Measurements from ENCODE around the gene SELPLG. TPM values are rescaled to one million over a fixed set of nuclear protein-coding genes. Genes with fewer than 3 reads are reported as not detected.

SELPLG gene
- total and polyA plus RNA-seq, 2 of the 4 experiments (the other 2 are of a cell fraction), result 3.2 to 10.8 TPM

GRCh38 chr12:108621161-108621560 lies 12.5 kb downstream of the SELPLG start:
- 69% methylated on average over 3 of the region's 3 CpGs; no CpG with 5 or more reads in 1 of the 2 experiments for WGBS, 2 experiments (ENCODE audit: extremely low coverage in 2 of 2, insufficient read length in 1 of 2)
- BruUV-seq (replicated peaks), result no TSS peak

More at GRCh38 chr12:108621161-108621560, 12.5 kb downstream of the SELPLG start:
- 0 out of 2 replicates have a peak overlapping the region, but pooled peaks have one; percentile 7 for H2AK5ac ChIP-seq (ENCODE audit: low read depth, low read length)
- H3K79me1 ChIP-seq (ENCODE audit: low read depth in 1 of 2, low read length in 2 of 2), result no peaks in the 10 kb centered on the region
- DNase-seq, result no peak
- H3K4me3 ChIP-seq (ENCODE audit: insufficient read depth, low read depth, low read length), result no peak overlapping the region
- POLR2A ChIA-PET (ENCODE audit: unreplicated experiment), result no interaction called here
- H2BK5ac ChIP-seq (ENCODE audit: low read depth, low read length, poor library complexity, severe bottlenecking), result no peak overlapping the region
- no peak overlapping the region for H3K27ac ChIP-seq (ENCODE audit: insufficient read depth, low read length)
- H2BK120ac ChIP-seq (ENCODE audit: low read depth, low read length), result no peak overlapping the region
- no peak overlapping the region for H2AK9ac ChIP-seq (replicated peaks; ENCODE audit: low read depth, low read length, poor library complexity)
- intact Hi-C loops (cut with micrococcal nuclease), result no loop called here
- peaks cover 3% of the 10 kb centered on the region; the same call in 1 of the 2 replicates for H3K4me1 ChIP-seq (ENCODE audit: control insufficient read depth, insufficient read depth, low read length)
- no peaks in the 10 kb centered on the region for H3K36me3 ChIP-seq (ENCODE audit: control insufficient read depth, insufficient read depth, low read length)
- H4K8ac ChIP-seq (ENCODE audit: low read depth in 2 of 2, low read length in 2 of 2), result no peak overlapping the region
- no peak overlapping the region for H3K14ac ChIP-seq (replicated peaks; ENCODE audit: low read depth, low read length)
- no peak overlapping the region for H3K56ac ChIP-seq (ENCODE audit: extremely low read depth, insufficient read depth, low read length)
- H3K4ac ChIP-seq (ENCODE audit: low read depth, low read length), result no peak overlapping the region
- no peak overlapping the region for H3K4me2 ChIP-seq (ENCODE audit: low read depth, low read length)
- CTCF ChIA-PET, result interaction anchor here (1.6 kb wide), 1 partner anchor 183 kb away, joined by 3 read pairs; no protein-coding TSS in a partner anchor
- H3K18ac ChIP-seq (ENCODE audit: low read depth, low read length), result no peak overlapping the region
- no peak overlapping the region for H2BK15ac ChIP-seq (ENCODE audit: low read depth, low read length)
- no peak for TF ChIP-seq FOS (IDR thresholded peaks at IDR 0.05; ENCODE audit: low read depth, low read length)
- no peak for TF ChIP-seq SMC3 (IDR thresholded peaks at IDR 0.05; ENCODE audit: low read depth, low read length)
- no peak for TF ChIP-seq CTCF (conservative IDR thresholded peaks at IDR 0.05; ENCODE audit: low read depth, low read length)
- TF ChIP-seq ELK1 (IDR thresholded peaks at IDR 0.05; ENCODE audit: borderline replicate concordance, low read depth, low read length), result no peak
- TF ChIP-seq MXI1 (IDR thresholded peaks at IDR 0.05; ENCODE audit: borderline replicate concordance, low read depth, low read length), result no peak
- TF ChIP-seq BHLHE40 (IDR thresholded peaks at IDR 0.05; ENCODE audit: low read depth, low read length), result no peak
- TF ChIP-seq RAD21 (IDR thresholded peaks at IDR 0.05; ENCODE audit: low read length), result no peak
- TF ChIP-seq USF2 (IDR thresholded peaks at IDR 0.05; ENCODE audit: low read depth, low read length), result no peak
- TF ChIP-seq MAFK (IDR thresholded peaks at IDR 0.05; ENCODE audit: low read depth, low read length), result no peak
- TF ChIP-seq NFE2L2 (IDR thresholded peaks at IDR 0.05; ENCODE audit: low read depth, low read length), result no peak
- no peak for TF ChIP-seq POLR2A (IDR thresholded peaks at IDR 0.05; ENCODE audit: low read depth, low read length)
- TF ChIP-seq RFX5 (IDR thresholded peaks at IDR 0.05; ENCODE audit: low read depth, low read length), result no peak
- in situ Hi-C loops (cut with MboI; ENCODE audit: low sequenced_read_pairs), result no loop called here
- H4K20me1 ChIP-seq (ENCODE audit: insufficient read depth, low read length), result no peaks in the 10 kb centered on the region
- ATAC-seq (ENCODE audit: low read depth), result no peak
- no peaks in the 10 kb centered on the region for H3K27me3 ChIP-seq (ENCODE audit: control insufficient read depth, insufficient read depth, low read length)
- H3K9me3 ChIP-seq (ENCODE audit: control insufficient read depth, insufficient read depth, low read length), result no peaks in the 10 kb centered on the region; the same call in 1 of the 2 replicates
- H3K9me1 ChIP-seq (ENCODE audit: insufficient read depth, low read length), result peaks cover 9% of the 10 kb centered on the region
- no peak overlapping the region for H2AFZ ChIP-seq (replicated peaks; ENCODE audit: low read length, poor library complexity)
- H3K23ac ChIP-seq (ENCODE audit: low read depth, low read length), result no peak overlapping the region
- H3K9ac ChIP-seq (ENCODE audit: low read depth, low read length), result no peak overlapping the region
- H4K5ac ChIP-seq (ENCODE audit: low read depth, low read length), result no peak overlapping the region; the same call in 1 of the 2 replicates
- dilution Hi-C loops (cut with HindIII; ENCODE audit: low sequenced_read_pairs, unreplicated experiment), result no loop called here
- no peak overlapping the region for H2BK20ac ChIP-seq (ENCODE audit: low read depth, low read length)
- H4K91ac ChIP-seq (ENCODE audit: insufficient read depth, low read depth, low read length), result no peak overlapping the region

Measured in IMR-90 (cell line).